Large intestine (tissue), 3 donors: Measurements from ENCODE around the gene SEMA4G. TPM values are rescaled to one million over a fixed set of nuclear protein-coding genes. Genes with fewer than 3 reads are reported as not detected.
A peak's percentile ranks its signal among the peaks of the same experiment; 100 is the strongest.

ENCODE experiments used
- DNase-seq, 2 donors: peaks; one replicate each; pipeline versions ENCODE4 v3.0.0 to v3.0.0-alpha.2; 2013
- H3K27ac ChIP-seq: one replicate; pipeline ENCODE4 v1.5.1; 2013; ENCODE audit warnings: low read length
- H3K27me3 ChIP-seq: 2 replicates; pipeline ENCODE4 v1.6.1; 2013; ENCODE audit warnings: low read length; ENCODE audit not compliant: control insufficient read depth, insufficient read depth
- H3K36me3 ChIP-seq: 2 replicates; pipeline ENCODE4 v1.6.1; 2013; ENCODE audit warnings: low read length; ENCODE audit not compliant: control insufficient read depth, insufficient read depth
- H3K4me1 ChIP-seq: one replicate; pipeline ENCODE4 v1.6.1; 2013; ENCODE audit warnings: low read length; ENCODE audit not compliant: control insufficient read depth, insufficient read depth
- H3K4me3 ChIP-seq: one replicate; pipeline ENCODE4 v1.5.1; 2013; ENCODE audit warnings: low read length
- H3K9me3 ChIP-seq: one replicate; pipeline ENCODE4 v1.6.1; 2013; ENCODE audit warnings: mild to moderate bottlenecking, low read depth, low read length, moderate library complexity; ENCODE audit not compliant: control insufficient read depth
- WGBS: methylation state at CpG from one replicate; pipeline ENCODE4 v1.1.5; 2013; ENCODE audit warnings: low lambda C conversion rate; ENCODE audit not compliant: insufficient coverage; 5-methylcytosine and 5-hydroxymethylcytosine counted together
- polyA plus RNA-seq: library from polyadenylated mRNA; unstranded; fragments of 120-200 nt; gene quantifications from one replicate; pipeline ENCODE4 v1.2.1, GENCODE V29; 2013

Gene SEMA4G
- polyA plus RNA-seq, 1 donor, result 121 TPM

GRCh38 chr10:100998991-100999741, 29.9 kb downstream of the SEMA4G start:
- peak; percentile 80 to 84 for DNase-seq
- H3K36me3 ChIP-seq, result peaks cover 18% of the 10 kb centered on the region
- no CpG with 5 or more reads among the region's 83 CpGs for WGBS
- peaks cover 33% of the 10 kb centered on the region for H3K4me1 ChIP-seq
- peaks cover 5% of the 10 kb centered on the region for H3K9me3 ChIP-seq
- no peaks in the 10 kb centered on the region for H3K27me3 ChIP-seq
- peak overlapping the region; percentile 91 for H3K4me3 ChIP-seq
- peak overlapping the region; percentile 78 for H3K27ac ChIP-seq

GRCh38 chr10:100999742-101000126, 30.4 kb downstream of the SEMA4G start, which contains the start of gene LZTS2:
Gene LZTS2, plus strand, starts transcription at chr10:100999808. Its CDS starts 2,731 bp downstream, at chr10:101002539.
- Histone ChIP-seq H3K4me1 (peaks cover 33% of the 10 kb centered on the region), H3K9me3 (peaks cover 5% of the 10 kb centered on the region), H3K27me3 (no peaks in the 10 kb centered on the region), H3K27ac (peak within 1 kb of the TSS; percentile 93), H3K36me3 (peaks cover 22% of the 10 kb centered on the region), H3K4me3 (peak within 1 kb of the TSS; percentile 92)
- DNase-seq, result no peak
- WGBS, result no CpG with 5 or more reads among the region's 44 CpGs

- WGBS, result no CpG with 5 or more reads among the region's 19 CpGs
- H3K36me3 ChIP-seq, result peaks cover 28% of the 10 kb centered on the region
- peak overlapping the region; percentile 92 for H3K4me3 ChIP-seq
- H3K4me1 ChIP-seq, result peaks cover 33% of the 10 kb centered on the region
- peak in 1 of 2 donors; percentile 53 for DNase-seq
- H3K9me3 ChIP-seq, result peaks cover 7% of the 10 kb centered on the region
- no peaks in the 10 kb centered on the region for H3K27me3 ChIP-seq
- H3K27ac ChIP-seq, result peak overlapping the region; percentile 93
Measured at GRCh38 chr10:101000127-101000914, 31.0 kb downstream of the SEMA4G start.

- H3K9me3 ChIP-seq, result peaks cover 9% of the 10 kb centered on the region
- H3K4me3 ChIP-seq, result peak overlapping the region; percentile 92
- H3K27ac ChIP-seq, result peak overlapping the region; percentile 93
- DNase-seq, result peak; percentile 85 to 87
- peaks cover 33% of the 10 kb centered on the region for H3K4me1 ChIP-seq
- WGBS, result 40% methylated on average over 1 of the region's 12 CpGs
- H3K36me3 ChIP-seq, result peaks cover 36% of the 10 kb centered on the region
- no peaks in the 10 kb centered on the region for H3K27me3 ChIP-seq
Measured at GRCh38 chr10:101000915-101001658, 31.8 kb downstream of the SEMA4G start.

- Histone ChIP-seq H3K36me3 (peaks cover 42% of the 10 kb centered on the region), H3K27ac (peak overlapping the region; percentile 93), H3K9me3 (peaks cover 10% of the 10 kb centered on the region), H3K27me3 (no peaks in the 10 kb centered on the region), H3K4me1 (peaks cover 33% of the 10 kb centered on the region), H3K4me3 (peak overlapping the region; percentile 14)
- DNase-seq, result no peak
- WGBS, result no CpG with 5 or more reads among the region's 5 CpGs
Measured at GRCh38 chr10:101001659-101002035, 32.3 kb downstream of the SEMA4G start.

GRCh38 chr10:101002456-101002855, 33.2 kb downstream of the SEMA4G start:
- no peak overlapping the region for H3K27ac ChIP-seq
- H3K4me1 ChIP-seq, result peaks cover 38% of the 10 kb centered on the region
- H3K9me3 ChIP-seq, result peaks cover 11% of the 10 kb centered on the region
- H3K27me3 ChIP-seq, result no peaks in the 10 kb centered on the region
- DNase-seq, result no peak
- no peak overlapping the region for H3K4me3 ChIP-seq
- H3K36me3 ChIP-seq, result peaks cover 50% of the 10 kb centered on the region
- WGBS, result no CpG with 5 or more reads among the region's 11 CpGs

GRCh38 chr10:101003639-101004206, 34.4 kb downstream of the SEMA4G start:
- no peak overlapping the region for H3K27ac ChIP-seq
- H3K4me1 ChIP-seq, result peaks cover 34% of the 10 kb centered on the region
- H3K27me3 ChIP-seq, result no peaks in the 10 kb centered on the region
- no CpG with 5 or more reads among the region's 18 CpGs for WGBS
- H3K36me3 ChIP-seq, result peaks cover 56% of the 10 kb centered on the region
- no peak overlapping the region for H3K4me3 ChIP-seq
- H3K9me3 ChIP-seq, result peaks cover 11% of the 10 kb centered on the region
- DNase-seq, result no peak

GRCh38 chr10:101005361-101005760, 36.1 kb downstream of the SEMA4G start:
- Histone ChIP-seq H3K36me3 (peaks cover 56% of the 10 kb centered on the region), H3K4me3 (no peak overlapping the region), H3K27me3 (no peaks in the 10 kb centered on the region), H3K4me1 (peaks cover 36% of the 10 kb centered on the region), H3K9me3 (peaks cover 11% of the 10 kb centered on the region), H3K27ac (no peak overlapping the region)
- WGBS, result no CpG with 5 or more reads among the region's 23 CpGs
- DNase-seq, result no peak

GRCh38 chr10:101005869-101006567, 36.7 kb downstream of the SEMA4G start:
- Histone ChIP-seq H3K4me1 (peaks cover 31% of the 10 kb centered on the region), H3K27ac (no peak overlapping the region), H3K27me3 (no peaks in the 10 kb centered on the region), H3K4me3 (no peak overlapping the region), H3K9me3 (peaks cover 11% of the 10 kb centered on the region), H3K36me3 (peaks cover 56% of the 10 kb centered on the region)
- WGBS, result no CpG with 5 or more reads among the region's 4 CpGs
- no peak for DNase-seq
